GM12891 (cell line): ENCODE data around the gene C1QL4.

Source experiments
- PAX5 ChIP-seq: IDR thresholded peaks from 2 replicates; pipeline ENCODE4 v1.6.1; 2011; ENCODE audit warnings: low read length, moderate library complexity, mild to moderate bottlenecking; ENCODE audit not compliant: insufficient read depth, severe bottlenecking
- POLR2A ChIP-seq: IDR thresholded peaks from 2 replicates; pipeline ENCODE4 v1.6.1; 2011; ENCODE audit warnings: low read depth, low read length, control low read depth
- POLR2AphosphoS5 ChIP-seq: IDR thresholded peaks from 2 replicates; pipeline ENCODE4 v1.6.1; 2011; ENCODE audit warnings: low read depth, low read length, control low read depth
- POU2F2 ChIP-seq: IDR thresholded peaks from 2 replicates; pipeline ENCODE4 v1.6.1; 2011; ENCODE audit warnings: low read depth, mild to moderate bottlenecking, control low read depth, low read length, moderate library complexity
- SPI1 ChIP-seq: IDR thresholded peaks from 2 replicates; pipeline ENCODE4 v1.6.1; 2011; ENCODE audit warnings: low read depth, low read length, control low read depth
- TAF1 ChIP-seq: IDR thresholded peaks from 2 replicates; pipeline ENCODE4 v1.6.1; 2011; ENCODE audit warnings: low read depth, low read length, control low read depth

GRCh38 chr12:49328816-49329215 is 8.2 kb downstream of the C1QL4 start:
- TF ChIP-seq PAX5 (no peak), POU2F2 (no peak), POLR2AphosphoS5 (no peak), SPI1 (no peak), TAF1 (no peak), POLR2A (no peak)
